HG02884 (cell line): ENCODE data around the gene NLGN1.

Experiments
- ATAC-seq: cut with Tn5 transposase; IDR thresholded peaks from one replicate; pipeline ENCODE4 v1.9.1; 2021; ENCODE audit warnings: mild to moderate bottlenecking, moderate library complexity; ENCODE audit not compliant: unreplicated experiment

Gene NLGN1

GRCh38 chr3:173703771-173704170 lies 306.2 kb downstream of the NLGN1 start:
- no peak for ATAC-seq

GRCh38 chr3:173706630-173707029 lies 309.1 kb downstream of the NLGN1 start:
- no peak for ATAC-seq

GRCh38 chr3:173708191-173708590 lies 310.6 kb downstream of the NLGN1 start:
- ATAC-seq: no peak

GRCh38 chr3:173709026-173709425 lies 311.5 kb downstream of the NLGN1 start:
- no peak for ATAC-seq

- ATAC-seq: no peak
Observed at GRCh38 chr3:173711619-173712018, 314.1 kb downstream of the NLGN1 start.

- no peak for ATAC-seq
Observed at GRCh38 chr3:173719585-173719984, 322.0 kb downstream of the NLGN1 start.

GRCh38 chr3:173725507-173725906 lies 328.0 kb downstream of the NLGN1 start:
- ATAC-seq: no peak

GRCh38 chr3:173730391-173730790 lies 332.8 kb downstream of the NLGN1 start:
- no peak for ATAC-seq

- ATAC-seq: no peak
Observed at GRCh38 chr3:173732237-173732636, 334.7 kb downstream of the NLGN1 start.

GRCh38 chr3:173733029-173733652 lies 335.6 kb downstream of the NLGN1 start:
- no peak for ATAC-seq

GRCh38 chr3:173734473-173734872 lies 336.9 kb downstream of the NLGN1 start:
- ATAC-seq: no peak

GRCh38 chr3:173734895-173735294 lies 337.4 kb downstream of the NLGN1 start:
- no peak for ATAC-seq

GRCh38 chr3:173735841-173736240 lies 338.3 kb downstream of the NLGN1 start:
- ATAC-seq: no peak

- ATAC-seq: no peak
Observed at GRCh38 chr3:173737167-173737808, 339.7 kb downstream of the NLGN1 start.

GRCh38 chr3:173739726-173740125 lies 342.2 kb downstream of the NLGN1 start:
- ATAC-seq: no peak

GRCh38 chr3:173742491-173742890 lies 344.9 kb downstream of the NLGN1 start:
- ATAC-seq: no peak

GRCh38 chr3:173743111-173743510 lies 345.6 kb downstream of the NLGN1 start:
- no peak for ATAC-seq

GRCh38 chr3:173743516-173743915 lies 346.0 kb downstream of the NLGN1 start:
- ATAC-seq: no peak

- no peak for ATAC-seq
Observed at GRCh38 chr3:173744479-173744878, 346.9 kb downstream of the NLGN1 start.

- ATAC-seq: no peak
Observed at GRCh38 chr3:173744895-173745294, 347.4 kb downstream of the NLGN1 start.

GRCh38 chr3:173745952-173746682 lies 348.6 kb downstream of the NLGN1 start:
- ATAC-seq: no peak

- no peak for ATAC-seq
Observed at GRCh38 chr3:173747427-173747826, 349.9 kb downstream of the NLGN1 start.
